Activated CD8-positive, alpha-beta T cell treated with anti-CD3 and anti-CD28 coated beads, Interleukin-2, amount 10 ng/mL, durations not matched to agents 7 days and 5 days (primary cell): ENCODE results near the gene CPSF7. TPM values are rescaled to one million over a fixed set of nuclear protein-coding genes. Genes with fewer than 3 reads are reported as not detected.
A peak's percentile ranks its signal among the peaks of the same experiment; 100 is the strongest.
"Not testable (repeated sequence)": the region's sequence is repeated elsewhere in the genome, so short reads cannot be mapped to it uniquely, and the experiment has no call there.

Experiments
- ATAC-seq: fragments of 150-1000 bp; cut with Tn5 transposase; one replicate; pipeline ENCODE4 v1.10.0; 2021; ENCODE audit warnings: moderate library complexity
- CTCF ChIA-PET: fragments of 350-600 bp; sonication (Branson Sonifier 250); formaldehyde crosslinking; loops from one replicate; lab custom pipeline; 2021; ENCODE audit warnings: antibody characterized with exemption; lab: Charles Lee
- POLR2A ChIA-PET: fragments of 350-600 bp; sonication (Branson Sonifier 250); formaldehyde crosslinking; loops from one replicate; lab custom pipeline; 2021; ENCODE audit warnings: antibody characterized with exemption; lab: Charles Lee
- DNase-seq: peaks from one replicate; pipeline ENCODE4 v3.0.0-alpha.2; 2020
- H3K27ac Mint-ChIP-seq: one replicate; pipeline ENCODE4 v1.8.0; 2021; ENCODE audit warnings: mild to moderate bottlenecking, mixed read lengths
- H3K27me3 Mint-ChIP-seq: one replicate; pipeline ENCODE4 v1.8.0; 2021; ENCODE audit warnings: low read depth, mixed read lengths
- H3K36me3 Mint-ChIP-seq: one replicate; pipeline ENCODE4 v1.8.0; 2021; ENCODE audit warnings: low read depth, mixed read lengths
- H3K4me1 Mint-ChIP-seq: one replicate; pipeline ENCODE4 v1.8.0; 2021; ENCODE audit warnings: low read depth, mixed read lengths
- H3K4me3 Mint-ChIP-seq: one replicate; pipeline ENCODE4 v1.8.0; 2021; ENCODE audit warnings: mild to moderate bottlenecking, mixed read lengths
- H3K9me3 Mint-ChIP-seq: one replicate; pipeline ENCODE4 v1.8.0; 2022; ENCODE audit warnings: mixed read lengths; ENCODE audit not compliant: insufficient read depth
- total RNA-seq, 2 experiments: library from RNA; stranded (reverse); gene quantifications; one replicate each; pipeline ENCODE4 v1.2.3, GENCODE V29; 2021

CPSF7 gene
- total RNA-seq, 2 experiments from 2014 or later, result 94.8 to 98.4 TPM

- H3K27me3 Mint-ChIP-seq, H3K4me3 Mint-ChIP-seq, H3K36me3 Mint-ChIP-seq, H3K9me3 Mint-ChIP-seq, DNase-seq, H3K27ac Mint-ChIP-seq, ATAC-seq, POLR2A ChIA-PET: not testable (repeated sequence)
- CTCF ChIA-PET, result interaction anchor here (1.3 kb wide), 1 partner anchor 10 kb away, joined by 3 read pairs; no protein-coding TSS in a partner anchor
- peaks cover 10% of the 10 kb centered on the region for H3K4me1 Mint-ChIP-seq
Measured at GRCh38 chr11:61467602-61468001, 37.8 kb upstream of the CPSF7 start.

- ChIA-PET CTCF (no interaction called here), POLR2A (no interaction called here)
- ATAC-seq (no peak), DNase-seq (no peak)
- Mint-ChIP-seq H3K27me3 (no peaks in the 10 kb centered on the region), H3K4me1 (peaks cover 2% of the 10 kb centered on the region), H3K27ac (no peak overlapping the region), H3K4me3 (no peak overlapping the region), H3K36me3 (peaks cover 6% of the 10 kb centered on the region), H3K9me3 (no peaks in the 10 kb centered on the region)
Measured at GRCh38 chr11:61460986-61461385, 31.2 kb upstream of the CPSF7 start.

GRCh38 chr11:61460474-61460881 lies 30.7 kb upstream of the CPSF7 start:
- ATAC-seq (no peak), DNase-seq (no peak)
- ChIA-PET POLR2A (no interaction called here), CTCF (no interaction called here)
- H3K36me3 Mint-ChIP-seq, result peaks cover 9% of the 10 kb centered on the region
- H3K9me3 Mint-ChIP-seq, result no peaks in the 10 kb centered on the region
- H3K27me3 Mint-ChIP-seq, result no peaks in the 10 kb centered on the region
- no peak overlapping the region for H3K4me3 Mint-ChIP-seq
- H3K27ac Mint-ChIP-seq, result no peak overlapping the region
- H3K4me1 Mint-ChIP-seq, result peaks cover 2% of the 10 kb centered on the region

- ChIA-PET POLR2A (no interaction called here), CTCF (interaction anchor here (1.6 kb wide), 1 partner anchor 19 kb away, joined by 8 read pairs; no protein-coding TSS in a partner anchor)
- DNase-seq, result no peak
- Mint-ChIP-seq H3K4me3 (no peak overlapping the region), H3K9me3 (no peaks in the 10 kb centered on the region), H3K27me3 (no peaks in the 10 kb centered on the region), H3K36me3 (peaks cover 21% of the 10 kb centered on the region), H3K27ac (no peak overlapping the region), H3K4me1 (no peaks in the 10 kb centered on the region)
- ATAC-seq, result no peak
Measured at GRCh38 chr11:61454520-61454919, 24.7 kb upstream of the CPSF7 start.

- H3K4me1 Mint-ChIP-seq, result no peaks in the 10 kb centered on the region
- H3K27ac Mint-ChIP-seq, result no peak overlapping the region
- peaks cover 25% of the 10 kb centered on the region for H3K36me3 Mint-ChIP-seq
- no peaks in the 10 kb centered on the region for H3K27me3 Mint-ChIP-seq
- ChIA-PET POLR2A (no interaction called here), CTCF (interaction anchor here (1.5 to 2.0 kb wide), 2 partner anchors 18 to 29 kb away, joined by 3 to 8 read pairs; no protein-coding TSS in a partner anchor)
- DNase-seq (no peak), ATAC-seq (no peak)
- H3K4me3 Mint-ChIP-seq, result no peak overlapping the region
- no peaks in the 10 kb centered on the region for H3K9me3 Mint-ChIP-seq
Measured at GRCh38 chr11:61453695-61454094, 23.9 kb upstream of the CPSF7 start.

- Mint-ChIP-seq H3K9me3 (no peaks in the 10 kb centered on the region), H3K4me3 (no peak overlapping the region), H3K27ac (no peak overlapping the region), H3K4me1 (no peaks in the 10 kb centered on the region), H3K27me3 (no peaks in the 10 kb centered on the region), H3K36me3 (peaks cover 32% of the 10 kb centered on the region)
- DNase-seq (no peak), ATAC-seq (no peak)
- ChIA-PET CTCF (interaction anchor here (0.6 to 2.0 kb wide), 5 partner anchors 17 to 67 kb away, joined by 3 to 8 read pairs (median 4); no protein-coding TSS in a partner anchor), POLR2A (no interaction called here)
Measured at GRCh38 chr11:61452825-61453224, 23.1 kb upstream of the CPSF7 start.

GRCh38 chr11:61448552-61448927 lies 18.8 kb upstream of the CPSF7 start:
- ChIA-PET POLR2A (no interaction called here), CTCF (interaction anchor here (0.6 to 5.7 kb wide), 6 partner anchors 13 to 84 kb away, joined by 6 to 82 read pairs (median 26); no protein-coding TSS in a partner anchor)
- peaks cover 49% of the 10 kb centered on the region for H3K36me3 Mint-ChIP-seq
- H3K4me3 Mint-ChIP-seq, result no peak overlapping the region
- ATAC-seq, result no peak
- H3K27me3 Mint-ChIP-seq, result no peaks in the 10 kb centered on the region
- H3K9me3 Mint-ChIP-seq, result no peaks in the 10 kb centered on the region
- H3K4me1 Mint-ChIP-seq, result peaks cover 2% of the 10 kb centered on the region
- H3K27ac Mint-ChIP-seq, result no peak overlapping the region
- DNase-seq, result no peak

- DNase-seq (no peak), ATAC-seq (no peak)
- Mint-ChIP-seq H3K9me3 (no peaks in the 10 kb centered on the region), H3K36me3 (peaks cover 55% of the 10 kb centered on the region), H3K27me3 (no peaks in the 10 kb centered on the region), H3K4me1 (peaks cover 2% of the 10 kb centered on the region), H3K4me3 (no peak overlapping the region), H3K27ac (no peak overlapping the region)
- CTCF ChIA-PET, result interaction anchor here (0.6 to 5.7 kb wide), 12 partner anchors 13 to 319 kb away, joined by 3 to 82 read pairs (median 12); partner anchors contain the start of genes CPSF7, LRRC10B, SDHAF2 and TMEM138
- POLR2A ChIA-PET, result interaction anchor here (1.0 to 2.4 kb wide), 3 partner anchors 18 to 153 kb away, joined by 4 to 13 read pairs (median 4); partner anchors contain the start of genes CPSF7, SDHAF2 and VWCE
Measured at GRCh38 chr11:61447601-61448551, 18.1 kb upstream of the CPSF7 start.

- ATAC-seq (peak; percentile 93), DNase-seq (peak; percentile 83)
- no peaks in the 10 kb centered on the region for H3K9me3 Mint-ChIP-seq
- CTCF ChIA-PET, result interaction anchor here (0.7 to 5.7 kb wide), 30 partner anchors 11 to 521 kb away, joined by 3 to 82 read pairs (median 5); partner anchors contain the start of genes CPSF7, FTH1, LRRC10B and SDHAF2
- H3K27me3 Mint-ChIP-seq, result no peaks in the 10 kb centered on the region
- H3K4me3 Mint-ChIP-seq, result no peak overlapping the region
- peaks cover 61% of the 10 kb centered on the region for H3K36me3 Mint-ChIP-seq
- no peak overlapping the region for H3K27ac Mint-ChIP-seq
- peaks cover 2% of the 10 kb centered on the region for H3K4me1 Mint-ChIP-seq
- POLR2A ChIA-PET, result interaction anchor here (0.9 to 2.4 kb wide), 4 partner anchors 11 to 192 kb away, joined by 3 to 13 read pairs (median 4); partner anchors contain the start of genes CPSF7 and SDHAF2
Measured at GRCh38 chr11:61446211-61446651, 16.5 kb upstream of the CPSF7 start.

GRCh38 chr11:61445516-61445915 lies 15.7 kb upstream of the CPSF7 start:
- Mint-ChIP-seq H3K4me3 (no peak overlapping the region), H3K27ac (no peak overlapping the region), H3K4me1 (peaks cover 2% of the 10 kb centered on the region), H3K9me3 (no peaks in the 10 kb centered on the region), H3K36me3 (peaks cover 60% of the 10 kb centered on the region), H3K27me3 (no peaks in the 10 kb centered on the region)
- CTCF ChIA-PET, result interaction anchor here (1.1 to 5.7 kb wide), 26 partner anchors 10 to 521 kb away, joined by 3 to 82 read pairs (median 5); partner anchors contain the start of genes CPSF7, FTH1, LRRC10B and SDHAF2
- ATAC-seq (no peak), DNase-seq (no peak)
- POLR2A ChIA-PET, result interaction anchor here (1.3 to 2.4 kb wide), 3 partner anchors 10 to 16 kb away, joined by 3 to 13 read pairs (median 5); partner anchors contain the start of genes CPSF7 and SDHAF2

GRCh38 chr11:61442616-61443015 lies 12.8 kb upstream of the CPSF7 start:
- ChIA-PET CTCF (interaction anchor here (0.9 to 5.7 kb wide), 6 partner anchors 7 to 106 kb away, joined by 3 to 82 read pairs (median 4); partner anchors contain the start of genes CPSF7 and SDHAF2), POLR2A (interaction anchor here (0.6 kb wide), 2 partner anchors 8 to 9 kb away, joined by 3 to 5 read pairs; no protein-coding TSS in a partner anchor)
- DNase-seq (no peak), ATAC-seq (no peak)
- no peaks in the 10 kb centered on the region for H3K9me3 Mint-ChIP-seq
- no peak overlapping the region for H3K4me3 Mint-ChIP-seq
- H3K4me1 Mint-ChIP-seq, result peaks cover 2% of the 10 kb centered on the region
- peaks cover 63% of the 10 kb centered on the region for H3K36me3 Mint-ChIP-seq
- no peaks in the 10 kb centered on the region for H3K27me3 Mint-ChIP-seq
- no peak overlapping the region for H3K27ac Mint-ChIP-seq
